Panc1 (cell line): ENCODE data around the gene MDM1. TPM values are rescaled to one million over a fixed set of nuclear protein-coding genes. Genes with fewer than 3 reads are reported as not detected.

Experiments used
- ATAC-seq: fragments of 200-7000 bp; cut with Tn5 transposase; 2 replicates; pipeline ENCODE4 v1.9.1; 2020; ENCODE audit warnings: mild to moderate bottlenecking, moderate library complexity
- BruUV-seq: library from RNA; stranded (reverse); fragments of 400-500 nt; replicated peaks from 2 replicates; lab custom pipeline; 2021; lab: Mats Ljungman, UMichigan
- CTCF ChIA-PET: fragments of 300-600 bp; sonication (Branson Sonifier 250); formaldehyde crosslinking; loops from one replicate; lab custom pipeline; 2022; ENCODE audit warnings: antibody characterized with exemption; lab: Charles Lee
- POLR2A ChIA-PET: fragments of 300-600 bp; sonication (Branson Sonifier 250); formaldehyde crosslinking; loops from one replicate; lab custom pipeline; 2022; ENCODE audit warnings: antibody characterized with exemption; lab: Charles Lee
- DNase-seq: peaks from one replicate; pipeline ENCODE4 v3.0.0-alpha.2; 2010; ENCODE audit warnings: low read depth, low spot score
- H3K27ac ChIP-seq: 2 replicates; pipeline ENCODE4 v1.5.1; 2011; ENCODE audit warnings: mild to moderate bottlenecking, low read length, inconsistent platforms
- H3K27me3 ChIP-seq: fragments of 200-500 bp; sonication (Bioruptor generic); 2 replicates; pipeline ENCODE4 v1.6.0; 2014; ENCODE audit warnings: low read length, inconsistent platforms; ENCODE audit not compliant: control insufficient read depth, insufficient read depth
- H3K36me3 ChIP-seq: fragments of 200-500 bp; sonication (Bioruptor generic); 2 replicates; pipeline ENCODE4 v1.5.1; 2014; ENCODE audit warnings: inconsistent platforms, mild to moderate bottlenecking, low read length, moderate library complexity; ENCODE audit not compliant: control insufficient read depth, insufficient read depth
- H3K4me1 ChIP-seq: 2 replicates; pipeline ENCODE4 v1.5.1; 2011; ENCODE audit warnings: inconsistent platforms, mild to moderate bottlenecking, low read length, moderate library complexity; ENCODE audit not compliant: control insufficient read depth, insufficient read depth
- H3K4me3 ChIP-seq, 2 experiments: 2 replicates each; pipeline ENCODE4 v1.5.1; 2011 to 2012; ENCODE audit warnings: low read depth in 2 of 2, low read length in 2 of 2, mild to moderate bottlenecking in 2 of 2, inconsistent platforms in 1 of 2, moderate library complexity in 1 of 2
- H3K9me3 ChIP-seq: fragments of 200-500 bp; sonication (Bioruptor generic); 2 replicates; pipeline ENCODE4 v1.5.1; 2014; ENCODE audit warnings: low read depth, mild to moderate bottlenecking, inconsistent platforms, low read length, moderate library complexity; ENCODE audit not compliant: control insufficient read depth, insufficient read depth
- CTCF ChIP-seq: fragments of 450-650 bp; IDR thresholded peaks from 2 replicates; pipeline ENCODE4 v1.5.1; 2017; ENCODE audit warnings: mild to moderate bottlenecking
- POLR2AphosphoS5 ChIP-seq: IDR thresholded peaks from 2 replicates; pipeline ENCODE4 v1.6.1; 2012; ENCODE audit warnings: mild to moderate bottlenecking, low read depth, low read length, moderate library complexity
- REST ChIP-seq, 2 experiments: IDR thresholded peaks; 2 replicates each; pipeline ENCODE4 v1.6.1; 2011 to 2012; ENCODE audit warnings: low read depth in 2 of 2, control low read depth in 1 of 2, low read length in 1 of 2, mild to moderate bottlenecking in 1 of 2, moderate library complexity in 1 of 2; ENCODE audit not compliant: insufficient read depth in 1 of 2
- SIN3A ChIP-seq: IDR thresholded peaks from 2 replicates; pipeline ENCODE4 v1.6.1; 2012; ENCODE audit warnings: low read depth, mild to moderate bottlenecking, low read length, moderate library complexity, borderline replicate concordance; ENCODE audit not compliant: insufficient read depth
- TCF7L2 ChIP-seq: IDR thresholded peaks from 2 replicates; pipeline ENCODE4 v1.6.1; 2011; ENCODE audit warnings: mild to moderate bottlenecking, low read depth, low read length, inconsistent platforms
- in situ Hi-C: cut with HindIII; loops from 2 replicates; pipeline ENCODE4 v1.10.0; 2016; ENCODE audit warnings: low sequenced_read_pairs, low pct_unique_long_range_greater_than_20kb
- intact Hi-C: fragments of 100-400 bp; cut with micrococcal nuclease; formaldehyde crosslinking; loops from one replicate; pipeline ENCODE4 v1.10.0; 2022; ENCODE audit not compliant: unreplicated experiment
- total RNA-seq: library from RNA; stranded (reverse); gene quantifications from one replicate; pipeline ENCODE4 v1.2.1, GENCODE V29; 2021; ENCODE audit not compliant: unreplicated experiment

The MDM1 gene
- total RNA-seq, 1 experiment from 2014 or later, result 17.8 TPM

- peak overlapping the region; percentile 60; the same call in 1 of the 2 replicates for H3K27ac ChIP-seq
- intact Hi-C loops, result loop anchor here (5.0 kb wide), 1 partner anchor 257 kb away; the partner anchor contains the start of gene RAP1B
- no peak overlapping the region for H3K4me3 ChIP-seq
- peaks cover 27% of the 10 kb centered on the region for H3K4me1 ChIP-seq
- BruUV-seq, result no TSS peak
- TF ChIP-seq POLR2AphosphoS5 (no peak), CTCF (no peak), REST (IDR thresholded peaks at IDR 0.05; ENCODE audit: insufficient read depth in 1 of 2, low read depth in 2 of 2, low read length in 1 of 2) (no peak), TCF7L2 (no peak), SIN3A (no peak)
- DNase-seq, result no peak
- no peaks in the 10 kb centered on the region for H3K36me3 ChIP-seq
- in situ Hi-C loops, result no loop called here
- H3K9me3 ChIP-seq, result no peaks in the 10 kb centered on the region
- CTCF ChIA-PET, result no interaction called here
- POLR2A ChIA-PET, result no interaction called here
- H3K27me3 ChIP-seq, result no peaks in the 10 kb centered on the region
- ATAC-seq, result no peak
Measured at GRCh38 chr12:68354977-68355541, 22.9 kb upstream of the MDM1 start.

GRCh38 chr12:68352067-68352466, 19.9 kb upstream of the MDM1 start:
- no peak for TF ChIP-seq CTCF
- TF ChIP-seq POLR2AphosphoS5, result no peak
- TF ChIP-seq SIN3A, result no peak
- no peak for TF ChIP-seq TCF7L2
- no peak for TF ChIP-seq REST (IDR thresholded peaks at IDR 0.05; ENCODE audit: insufficient read depth in 1 of 2, low read depth in 2 of 2, low read length in 1 of 2)
- intact Hi-C loops, result no loop called here
- no TSS peak for BruUV-seq
- H3K4me1 ChIP-seq, result peaks cover 3% of the 10 kb centered on the region
- no peaks in the 10 kb centered on the region for H3K9me3 ChIP-seq
- in situ Hi-C loops, result no loop called here
- CTCF ChIA-PET, result no interaction called here
- no peak overlapping the region for H3K4me3 ChIP-seq
- peak overlapping the region; percentile 52; the same call in 1 of the 2 replicates for H3K27ac ChIP-seq
- POLR2A ChIA-PET, result no interaction called here
- DNase-seq (no peak), ATAC-seq (no peak)
- no peaks in the 10 kb centered on the region for H3K36me3 ChIP-seq
- no peaks in the 10 kb centered on the region for H3K27me3 ChIP-seq
